Activated CD8-positive, alpha-beta memory T cell treated with anti-CD3 and anti-CD28 coated beads for 48 hours (primary cell): ENCODE measurements around the gene IGIP.
A peak's percentile ranks its signal among the peaks of the same experiment; 100 is the strongest.

Experiments used
- DNase-seq, 3 experiments: peaks; one replicate each; pipeline ENCODE4 v3.0.0-alpha.2; 2020; ENCODE audit warnings: low read depth in 2 of 3, low spot score in 2 of 3

IGIP gene

GRCh38 chr5:140125637-140126036, at the start of gene IGIP:
IGIP (plus strand) TSS chr5:140125937; CDS start chr5:140128477, 2,540 bp downstream.
- no peak for DNase-seq

DNA sequence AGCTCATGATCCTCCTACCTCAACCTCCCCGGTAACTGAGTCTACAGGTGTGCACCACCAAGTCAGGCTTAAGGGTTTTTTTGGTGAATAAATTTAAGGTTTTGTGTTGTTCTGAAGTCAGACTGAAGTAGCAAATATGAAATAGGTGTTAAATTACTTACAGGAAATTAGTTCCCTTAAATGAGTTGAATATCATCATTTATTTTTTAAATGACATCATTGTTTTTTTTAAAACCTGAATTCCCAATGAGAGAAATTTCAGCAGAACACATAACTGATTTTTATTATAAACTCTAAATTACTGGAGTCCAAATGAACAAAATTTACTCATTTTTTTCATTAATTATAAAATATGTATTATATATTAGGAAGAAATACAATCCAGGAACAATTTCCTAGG, 49.6 kb upstream of the IGIP start:
- no peak for DNase-seq

- no peak for DNase-seq
Measured at GRCh38 chr5:140076788-140077187, 48.9 kb upstream of the IGIP start.

- no peak for DNase-seq
Measured at GRCh38 chr5:140083120-140083519, 42.6 kb upstream of the IGIP start.

GRCh38 chr5:140083650-140084049, 42.1 kb upstream of the IGIP start:
- no peak for DNase-seq

DNA sequence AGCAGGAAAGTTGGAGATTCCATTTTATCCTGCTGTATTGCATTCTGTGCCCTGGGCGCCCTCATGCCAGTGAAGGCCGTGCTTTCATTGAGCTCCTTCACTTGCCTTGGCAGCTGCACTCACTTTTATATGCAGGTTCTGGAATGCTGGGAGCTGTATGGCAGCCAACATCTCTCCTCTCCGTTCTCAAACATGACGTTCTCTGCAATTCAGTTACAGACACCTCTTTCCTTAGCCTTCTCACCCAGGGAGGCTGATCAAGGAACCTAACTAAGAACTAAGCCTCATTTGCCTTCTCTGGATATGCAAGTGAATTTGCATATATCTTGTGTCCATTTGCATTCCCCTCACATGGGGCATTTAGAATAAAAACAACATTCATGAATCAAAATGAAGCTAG, 41.2 kb upstream of the IGIP start:
- no peak for DNase-seq

DNA sequence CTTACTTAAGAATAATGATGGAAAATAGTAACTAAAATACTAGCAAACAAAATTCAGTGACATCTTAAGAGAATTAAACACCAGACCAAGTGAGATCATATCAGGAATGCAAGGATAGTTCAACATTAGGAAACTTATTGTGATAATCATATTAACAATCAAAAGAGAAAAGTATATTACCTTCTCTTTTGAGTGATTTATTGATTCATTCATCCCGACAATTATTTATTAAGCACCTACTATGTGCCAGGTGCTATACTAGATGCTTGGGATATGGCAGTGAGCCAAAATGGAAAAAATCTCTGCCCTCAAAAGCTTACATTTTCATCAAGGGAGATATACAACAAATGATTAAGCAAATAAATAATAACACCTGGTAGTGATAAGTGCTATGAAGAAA, 35.5 kb upstream of the IGIP start:
- DNase-seq: no peak

DNA sequence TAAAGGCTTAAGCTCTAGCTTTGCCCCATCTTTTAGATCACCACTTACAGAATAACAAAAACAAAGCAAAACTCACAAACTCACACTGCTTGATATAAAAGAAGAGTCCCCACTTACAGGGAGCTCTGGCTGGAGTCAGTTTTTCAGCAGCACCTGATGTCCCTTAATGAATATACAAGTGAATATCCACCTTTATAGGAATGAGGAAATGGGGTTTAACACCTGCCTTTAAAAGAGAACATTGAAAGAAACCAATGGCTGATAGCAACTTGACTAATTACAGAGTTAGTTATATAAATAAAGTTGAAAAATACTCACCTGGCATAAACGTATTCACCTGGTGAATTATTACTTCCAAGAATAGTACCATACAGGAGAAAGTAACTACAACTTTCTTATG, 32.6 kb upstream of the IGIP start:
- DNase-seq: no peak

GRCh38 chr5:140093866-140094265, 31.9 kb upstream of the IGIP start:
- no peak for DNase-seq

DNA sequence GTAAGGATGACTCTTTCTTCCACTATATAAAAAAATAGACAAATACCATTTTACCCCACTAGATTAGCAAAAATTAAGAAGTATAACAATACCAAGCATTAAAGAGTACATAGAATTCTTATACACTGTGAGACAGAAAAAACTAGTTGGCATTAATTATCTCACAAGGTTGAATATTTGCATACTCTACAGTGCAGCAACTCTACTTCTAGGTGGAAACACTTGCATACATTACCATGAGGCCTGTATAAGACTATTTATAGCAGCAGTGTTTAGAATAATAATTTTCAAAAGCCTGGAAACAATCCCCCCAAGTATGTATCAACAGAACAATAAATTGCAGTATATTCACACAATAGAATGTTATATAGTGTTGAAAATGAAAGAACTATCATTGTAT, 30.8 kb upstream of the IGIP start:
- no peak for DNase-seq

DNA sequence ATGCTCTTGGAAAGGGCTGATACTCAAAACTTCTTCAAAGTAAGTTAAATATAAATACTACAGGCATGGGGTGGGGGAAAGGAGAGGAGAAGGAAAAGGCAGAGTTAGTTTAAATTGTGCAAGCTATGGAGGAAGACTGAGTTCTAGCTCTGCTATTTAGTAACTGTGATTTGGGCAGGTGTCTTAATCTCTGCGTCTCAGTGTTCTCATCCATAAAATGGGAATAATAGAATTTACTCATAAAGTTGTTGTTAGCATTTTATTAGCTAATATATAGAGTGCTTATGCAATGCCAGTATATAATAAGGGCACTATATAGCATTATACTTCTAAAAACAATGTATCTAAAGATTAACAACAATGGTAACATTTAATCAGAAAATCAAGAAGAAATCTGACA, 24.6 kb upstream of the IGIP start:
- DNase-seq: no peak

DNA sequence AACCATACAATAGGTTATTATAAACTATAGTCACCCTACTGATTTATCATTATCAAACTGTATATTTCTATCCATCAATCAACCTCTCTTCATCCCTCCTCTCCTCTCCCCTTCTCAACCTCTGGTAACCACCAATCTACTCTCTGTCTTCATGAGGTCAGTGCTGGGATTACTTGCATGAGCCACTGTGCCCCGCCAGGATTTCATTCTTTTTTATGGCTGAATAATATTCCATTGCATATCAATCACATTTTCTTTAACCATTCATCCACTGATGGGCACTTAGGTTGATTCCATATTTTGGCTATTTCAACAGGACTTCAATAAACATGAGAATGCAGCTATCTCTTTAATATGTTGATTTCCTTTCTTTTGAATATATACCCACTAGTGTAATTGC, 22.6 kb upstream of the IGIP start:
- no peak for DNase-seq

DNA sequence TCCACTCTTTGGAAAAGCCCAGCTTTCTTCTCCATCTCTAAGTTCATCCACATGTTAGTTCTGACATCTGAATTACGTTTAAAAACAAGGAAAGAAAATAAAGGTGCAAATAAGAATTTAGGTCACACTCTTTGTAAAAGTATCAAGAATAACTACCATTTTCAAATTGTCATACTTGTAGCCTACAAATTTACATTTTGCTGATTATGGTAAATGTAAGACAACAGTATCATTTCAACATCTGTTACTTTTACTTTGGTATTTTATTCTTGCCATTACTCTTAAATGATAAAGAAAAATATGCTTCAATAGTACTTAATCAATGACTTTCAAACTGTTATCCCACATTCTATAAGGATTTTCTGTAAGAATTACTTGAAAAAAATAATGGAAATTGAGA, 21.6 kb upstream of the IGIP start:
- no peak for DNase-seq

GRCh38 chr5:140106101-140106500, 19.6 kb upstream of the IGIP start:
- no peak for DNase-seq

DNA sequence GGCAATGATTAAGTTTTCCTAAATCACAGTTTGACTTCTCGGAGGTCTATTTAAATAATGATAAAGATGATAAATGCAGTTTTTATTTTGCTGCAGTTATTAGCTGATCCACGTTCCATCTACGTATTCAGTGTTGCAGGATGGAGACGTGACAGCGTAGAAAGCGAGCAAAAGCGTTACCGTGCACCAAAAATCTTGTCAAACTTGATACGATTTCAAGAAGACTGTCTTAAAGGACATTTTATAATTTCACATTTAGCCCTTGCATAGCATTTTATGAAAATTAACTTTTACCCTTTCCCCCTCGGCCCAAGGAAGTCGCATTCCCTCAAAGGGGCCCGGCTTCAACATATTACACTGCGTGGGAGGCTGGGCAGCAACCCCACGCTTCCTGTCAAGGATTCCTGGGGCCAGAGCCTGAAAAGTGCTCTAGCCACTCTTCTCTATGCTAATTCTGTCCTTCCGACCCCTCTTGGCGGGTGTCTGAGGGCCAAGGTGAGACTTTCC, 18.9 kb upstream of the IGIP start:
- DNase-seq: no peak

DNA sequence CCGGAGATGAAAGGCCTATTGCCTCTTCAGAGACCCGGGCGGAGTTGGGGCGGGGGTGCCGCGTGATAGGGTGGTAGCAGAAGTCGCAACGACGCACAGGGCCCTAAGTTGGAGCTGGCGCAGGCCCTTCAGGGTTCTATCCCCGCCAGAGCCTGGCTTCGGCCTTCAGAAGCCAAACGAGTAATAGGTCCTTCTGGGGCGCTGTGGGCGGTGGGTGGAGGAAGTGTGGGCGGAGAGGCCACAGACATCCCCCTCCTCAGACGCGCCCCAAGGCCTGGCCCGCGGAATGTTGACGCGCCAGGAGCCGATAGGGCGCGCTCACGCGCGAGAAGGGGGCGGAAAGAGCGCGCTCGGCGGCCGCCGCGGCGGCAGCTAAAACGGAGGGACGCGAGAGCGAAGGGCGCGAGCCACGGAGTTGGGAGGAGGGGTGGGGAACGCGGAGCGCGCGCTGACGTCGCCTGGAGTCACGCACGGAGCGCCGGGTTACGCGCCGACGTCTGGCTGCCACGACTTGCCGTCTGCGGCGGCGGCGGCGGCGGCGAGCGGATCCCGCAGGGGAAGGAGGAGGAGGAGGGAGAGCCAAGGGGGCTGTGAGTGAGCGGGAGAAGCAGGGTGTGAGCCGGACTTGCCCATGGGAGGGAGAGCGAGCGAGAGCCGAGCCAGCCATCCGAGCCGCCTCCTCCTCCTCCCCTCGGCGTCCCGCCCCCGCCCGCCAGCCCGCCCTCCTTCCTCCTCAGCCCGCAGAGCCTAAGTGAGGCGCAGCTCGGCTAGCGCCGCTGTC, 18.2 kb upstream of the IGIP start:
- DNase-seq: peak; percentile 77 to 82 (median 82)

- peak in 2 of 3 experiments; percentile 9 to 25 for DNase-seq
Measured at GRCh38 chr5:140108093-140109017, 17.4 kb upstream of the IGIP start.

GRCh38 chr5:140109018-140109758, 16.5 kb upstream of the IGIP start:
- no peak for DNase-seq

DNA sequence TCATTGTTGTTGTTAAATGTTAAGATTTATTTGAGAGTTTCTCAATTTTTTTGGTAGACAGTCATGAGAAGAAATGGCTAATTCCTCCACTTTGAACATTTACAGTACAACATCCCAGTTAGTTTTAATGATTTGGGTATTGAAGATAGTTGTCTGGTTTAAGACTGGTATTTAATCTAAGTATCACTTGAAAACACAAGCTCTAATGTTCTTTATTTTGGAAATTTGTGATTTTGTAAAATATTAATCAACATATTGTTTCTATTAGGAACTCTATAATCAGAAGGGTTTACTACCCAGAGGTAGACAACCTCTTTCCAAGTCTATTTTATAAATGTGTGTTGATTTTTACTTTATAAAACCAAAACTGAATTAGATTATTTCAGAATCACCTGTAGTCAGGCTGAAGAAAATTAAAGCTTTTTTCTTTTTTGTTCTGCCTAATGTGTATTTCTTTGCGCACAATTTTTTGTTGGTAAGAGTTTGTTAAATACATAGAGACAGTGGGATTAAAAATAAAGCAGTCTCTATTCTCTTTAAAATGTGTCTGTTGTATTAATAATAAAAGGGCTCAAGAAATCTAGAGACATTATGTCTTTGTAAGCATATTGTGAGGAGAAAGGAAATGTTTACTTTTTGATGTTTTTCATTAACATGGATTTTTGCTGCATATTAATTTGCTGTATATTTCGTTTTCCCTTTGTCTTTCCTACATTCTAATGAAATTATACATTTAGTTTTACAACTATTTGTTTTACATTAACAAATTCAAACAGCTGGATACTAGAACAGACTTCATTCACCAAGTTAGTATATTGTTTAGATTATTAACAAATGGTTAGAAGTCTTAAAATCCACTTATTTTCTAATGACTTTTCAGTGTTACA, 15.7 kb upstream of the IGIP start:
- no peak for DNase-seq

DNA sequence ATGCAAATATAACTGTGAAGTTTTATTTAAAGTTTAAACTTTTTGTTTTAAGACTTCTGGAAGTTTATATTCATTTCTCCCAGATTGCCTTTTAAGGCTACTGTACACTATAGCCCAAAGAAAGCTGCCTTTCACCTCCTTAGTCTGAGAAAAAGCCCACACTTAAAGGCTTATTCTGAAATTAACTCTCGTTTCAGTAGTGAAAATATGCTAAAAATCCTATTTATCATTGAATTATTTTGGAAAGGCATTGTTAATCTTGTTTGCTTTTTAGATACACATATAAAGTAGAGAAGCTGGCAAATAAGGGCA, 15.1 kb upstream of the IGIP start:
- DNase-seq: no peak
